Neural progenitor cell (in vitro differentiated cells): ENCODE data around the gene IGSF21. TPM values are rescaled to one million over a fixed set of nuclear protein-coding genes. Genes with fewer than 3 reads are reported as not detected.

Experiments used
- DNase-seq: peaks from one replicate; pipeline ENCODE4 v3.0.0-alpha.2; 2016; ENCODE audit warnings: low spot score
- H2AFZ ChIP-seq: fragments of 200-600 bp; sonication (generic); replicated peaks from 2 replicates; pipeline ENCODE4 v1.6.1; 2016; ENCODE audit warnings: antibody characterized with exemption
- H3F3A ChIP-seq: fragments of 200-600 bp; sonication (generic); 2 replicates; pipeline ENCODE4 v1.6.1; 2016; ENCODE audit warnings: antibody characterized with exemption, low read depth
- H3K27ac ChIP-seq: fragments of 200-600 bp; sonication (generic); 2 replicates; pipeline ENCODE4 v1.5.1; 2016; ENCODE audit warnings: mild to moderate bottlenecking
- H3K27me3 ChIP-seq: fragments of 200-600 bp; sonication (generic); 2 replicates; pipeline ENCODE4 v1.6.1; 2016; ENCODE audit warnings: mild to moderate bottlenecking, moderate library complexity
- H3K36me3 ChIP-seq: fragments of 200-600 bp; sonication (generic); 2 replicates; pipeline ENCODE4 v1.5.1; 2016
- H3K4me1 ChIP-seq: fragments of 200-600 bp; sonication (generic); 2 replicates; pipeline ENCODE4 v1.6.1; 2016; ENCODE audit warnings: mixed run types
- H3K4me2 ChIP-seq: fragments of 200-600 bp; sonication (generic); 2 replicates; pipeline ENCODE4 v1.6.1; 2016
- H3K4me3 ChIP-seq: fragments of 200-600 bp; sonication (generic); 2 replicates; pipeline ENCODE4 v1.5.1; 2016
- H3K79me2 ChIP-seq: fragments of 200-600 bp; sonication (generic); 2 replicates; pipeline ENCODE4 v1.6.1; 2016; ENCODE audit warnings: low read depth
- H3K9ac ChIP-seq: fragments of 200-600 bp; sonication (generic); 2 replicates; pipeline ENCODE4 v1.6.1; 2016
- H3K9me3 ChIP-seq: fragments of 200-600 bp; sonication (generic); 2 replicates; pipeline ENCODE4 v1.5.1; 2016; ENCODE audit warnings: low read depth
- H4K20me1 ChIP-seq: fragments of 200-600 bp; sonication (generic); 2 replicates; pipeline ENCODE4 v1.6.1; 2016; ENCODE audit warnings: low read depth
- H3K27ac Mint-ChIP-seq: 3 replicates; pipeline ENCODE4 v1.8.0; 2021; ENCODE audit warnings: mixed read lengths
- H3K27me3 Mint-ChIP-seq: 2 replicates; pipeline ENCODE4 v1.8.0; 2022; ENCODE audit warnings: low read depth, mild to moderate bottlenecking, inconsistent platforms, moderate library complexity, mixed read lengths; ENCODE audit not compliant: insufficient read depth
- H3K36me3 Mint-ChIP-seq: 3 replicates; pipeline ENCODE4 v1.8.0; 2021; ENCODE audit warnings: mixed read lengths
- H3K4me1 Mint-ChIP-seq: 3 replicates; pipeline ENCODE4 v1.8.0; 2021; ENCODE audit warnings: mixed read lengths
- H3K4me3 Mint-ChIP-seq: 3 replicates; pipeline ENCODE4 v1.8.0; 2021; ENCODE audit warnings: mild to moderate bottlenecking, moderate library complexity, mixed read lengths
- H3K9me3 Mint-ChIP-seq: 3 replicates; pipeline ENCODE4 v1.8.0; 2020; ENCODE audit warnings: mixed read lengths
- EZH2 ChIP-seq: fragments of 200-600 bp; sonication (generic); IDR thresholded peaks from 2 replicates; pipeline ENCODE4 v1.6.1; 2017; ENCODE audit warnings: antibody characterized with exemption, mild to moderate bottlenecking, moderate library complexity
- EZH2phosphoT487 ChIP-seq: fragments of 200-600 bp; sonication (generic); IDR thresholded peaks from 2 replicates; pipeline ENCODE4 v1.6.1; 2017; ENCODE audit warnings: antibody characterized with exemption
- total RNA-seq: library from RNA; depleted of rRNA; stranded (reverse); fragments of >200 nt; gene quantifications from 2 replicates; pipeline ENCODE4 v1.2.3, GENCODE V29; 2015; ENCODE audit warnings: low replicate concordance
- TF ChIP-seq, protein P1 (sequence below): fragments of 200-600 bp; sonication (generic); IDR thresholded peaks from 2 replicates; pipeline ENCODE4 v1.5.1; 2017; ENCODE audit warnings: antibody characterized with exemption, mild to moderate bottlenecking

The IGSF21 gene
- 1.7 and 6.9 TPM in 2 replicates for total RNA-seq

DNA sequence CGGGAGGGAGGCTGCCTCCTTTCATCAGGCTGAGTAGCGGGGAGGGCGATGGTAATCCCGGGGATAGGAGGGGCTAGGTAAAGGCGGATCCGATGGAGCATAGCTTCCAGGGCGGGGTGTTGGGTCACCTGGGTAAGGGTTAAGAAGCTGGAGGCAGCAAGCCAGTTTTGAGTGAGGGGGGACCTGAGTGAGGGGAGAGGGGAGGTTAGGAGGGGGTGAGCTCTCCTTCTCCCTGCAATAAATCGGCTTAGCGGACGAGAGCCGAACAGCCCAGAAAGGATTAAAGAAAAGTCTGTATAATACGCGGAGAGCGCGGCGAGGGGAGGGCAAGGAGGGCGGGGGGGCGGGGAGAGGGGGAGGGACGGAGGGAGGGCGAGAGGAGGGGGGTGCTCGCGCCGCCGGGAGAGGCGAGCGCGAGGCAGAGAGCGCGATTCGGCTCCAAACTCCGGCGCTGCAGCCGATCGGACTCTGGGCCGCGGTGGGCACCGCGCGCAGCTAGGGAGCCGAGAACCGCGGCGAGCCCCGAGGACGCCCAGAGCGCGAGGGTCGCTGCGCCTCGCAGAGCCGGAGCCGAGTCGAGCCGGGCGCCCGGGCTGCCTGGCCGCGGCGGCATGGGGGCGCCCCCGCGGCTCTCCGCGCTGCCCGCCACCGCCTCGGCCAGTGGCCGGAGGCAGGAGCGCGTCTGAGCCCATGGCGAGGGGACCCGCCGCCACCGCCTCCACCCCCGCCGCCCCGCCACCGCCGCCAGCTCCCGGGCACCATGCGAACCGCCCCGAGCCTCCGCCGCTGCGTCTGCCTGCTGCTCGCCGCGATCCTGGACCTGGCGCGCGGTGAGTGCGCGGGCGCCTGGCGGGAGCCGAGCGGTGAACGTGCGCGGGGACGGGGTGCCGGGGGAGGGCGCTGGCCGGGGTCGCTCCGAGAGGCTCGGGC, at the start of gene IGSF21:
Gene IGSF21 (plus strand): TSS at position 430 of the 930 bp plus-strand sequence. CDS start 331 bp downstream, at position 761.
- Histone ChIP-seq H3K27ac (no peak within 1 kb of the TSS), H3K79me2 (no peaks in the 10 kb centered on the region), H3K9ac (no peak within 1 kb of the TSS), H3F3A (peaks cover 46% of the 10 kb centered on the region), H3K27me3 (peaks cover 66% of the 10 kb centered on the region), H3K4me1 (peaks cover 47% of the 10 kb centered on the region), H3K4me3 (peak within 1 kb of the TSS; percentile 73), H3K4me2 (peak within 1 kb of the TSS; percentile 90), H4K20me1 (peaks cover 34% of the 10 kb centered on the region), H2AFZ (peak within 1 kb of the TSS; percentile 90), H3K9me3 (no peaks in the 10 kb centered on the region), H3K36me3 (no peaks in the 10 kb centered on the region)
- Mint-ChIP-seq H3K9me3 (no peaks in the 10 kb centered on the region), H3K27me3 (peaks cover 57% of the 10 kb centered on the region), H3K36me3 (no peaks in the 10 kb centered on the region), H3K4me1 (peaks cover 40% of the 10 kb centered on the region), H3K4me3 (peak within 1 kb of the TSS; percentile 86), H3K27ac (no peak within 1 kb of the TSS)
- TF ChIP-seq EZH2phosphoT487 = no peak
- no peak for TF ChIP-seq EZH2
- TF ChIP-seq, protein P1, sequence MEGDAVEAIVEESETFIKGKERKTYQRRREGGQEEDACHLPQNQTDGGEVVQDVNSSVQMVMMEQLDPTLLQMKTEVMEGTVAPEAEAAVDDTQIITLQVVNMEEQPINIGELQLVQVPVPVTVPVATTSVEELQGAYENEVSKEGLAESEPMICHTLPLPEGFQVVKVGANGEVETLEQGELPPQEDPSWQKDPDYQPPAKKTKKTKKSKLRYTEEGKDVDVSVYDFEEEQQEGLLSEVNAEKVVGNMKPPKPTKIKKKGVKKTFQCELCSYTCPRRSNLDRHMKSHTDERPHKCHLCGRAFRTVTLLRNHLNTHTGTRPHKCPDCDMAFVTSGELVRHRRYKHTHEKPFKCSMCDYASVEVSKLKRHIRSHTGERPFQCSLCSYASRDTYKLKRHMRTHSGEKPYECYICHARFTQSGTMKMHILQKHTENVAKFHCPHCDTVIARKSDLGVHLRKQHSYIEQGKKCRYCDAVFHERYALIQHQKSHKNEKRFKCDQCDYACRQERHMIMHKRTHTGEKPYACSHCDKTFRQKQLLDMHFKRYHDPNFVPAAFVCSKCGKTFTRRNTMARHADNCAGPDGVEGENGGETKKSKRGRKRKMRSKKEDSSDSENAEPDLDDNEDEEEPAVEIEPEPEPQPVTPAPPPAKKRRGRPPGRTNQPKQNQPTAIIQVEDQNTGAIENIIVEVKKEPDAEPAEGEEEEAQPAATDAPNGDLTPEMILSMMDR = no peak
- DNase-seq = peak; percentile 90

DNA sequence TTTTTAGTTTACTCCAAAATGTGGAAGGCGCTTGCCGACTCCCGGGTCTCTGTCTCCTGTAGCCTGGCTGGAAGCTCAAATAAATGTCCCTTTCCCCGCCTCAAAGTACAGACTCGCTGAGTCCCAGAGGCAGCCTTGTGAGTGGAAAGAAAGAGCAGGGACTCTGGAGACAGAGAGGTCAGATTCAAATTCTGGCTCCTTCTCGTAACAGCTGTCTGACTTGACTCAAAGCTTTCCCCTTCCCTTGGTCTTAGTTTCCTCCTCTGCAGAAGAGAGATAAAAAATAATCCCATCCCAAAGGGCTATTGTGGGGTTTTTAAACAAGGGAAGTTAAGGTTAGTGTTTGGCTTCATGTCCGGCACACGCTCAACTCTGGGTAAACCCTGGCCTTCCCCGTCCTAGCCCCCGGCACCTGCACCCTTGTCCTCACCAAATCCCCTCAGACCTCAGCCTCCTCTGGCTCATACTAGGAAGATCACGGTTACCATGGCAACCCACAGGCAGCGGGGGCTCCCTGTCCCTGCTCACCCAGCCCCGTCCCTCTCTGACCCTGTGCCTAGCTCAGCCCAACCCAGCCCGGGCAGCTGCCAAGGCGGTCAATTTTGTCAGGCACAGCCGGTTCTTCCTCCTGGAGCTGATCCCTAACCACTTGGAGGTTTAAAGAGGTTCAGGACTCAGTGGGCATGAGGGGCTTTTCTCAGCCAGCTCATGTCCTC, 49.2 kb upstream of the IGSF21 start:
- Histone ChIP-seq H3K9ac (no peak overlapping the region), H3K4me2 (peak overlapping the region; percentile 28), H3K27me3 (no peaks in the 10 kb centered on the region), H3K4me1 (peaks cover 30% of the 10 kb centered on the region), H3K36me3 (no peaks in the 10 kb centered on the region), H3K27ac (no peak overlapping the region), H3K79me2 (no peaks in the 10 kb centered on the region), H4K20me1 (peaks cover 6% of the 10 kb centered on the region), H2AFZ (no peak overlapping the region), H3K4me3 (no peak overlapping the region), H3K9me3 (no peaks in the 10 kb centered on the region), H3F3A (peaks cover 7% of the 10 kb centered on the region)
- Mint-ChIP-seq H3K27me3 (peaks cover 26% of the 10 kb centered on the region), H3K36me3 (no peaks in the 10 kb centered on the region), H3K9me3 (no peaks in the 10 kb centered on the region), H3K4me3 (no peak overlapping the region), H3K4me1 (peaks cover 42% of the 10 kb centered on the region), H3K27ac (no peak overlapping the region)
- DNase-seq = peak; percentile 84
- TF ChIP-seq EZH2 (no peak), EZH2phosphoT487 (no peak)
- TF ChIP-seq, protein P1 = no peak

DNA sequence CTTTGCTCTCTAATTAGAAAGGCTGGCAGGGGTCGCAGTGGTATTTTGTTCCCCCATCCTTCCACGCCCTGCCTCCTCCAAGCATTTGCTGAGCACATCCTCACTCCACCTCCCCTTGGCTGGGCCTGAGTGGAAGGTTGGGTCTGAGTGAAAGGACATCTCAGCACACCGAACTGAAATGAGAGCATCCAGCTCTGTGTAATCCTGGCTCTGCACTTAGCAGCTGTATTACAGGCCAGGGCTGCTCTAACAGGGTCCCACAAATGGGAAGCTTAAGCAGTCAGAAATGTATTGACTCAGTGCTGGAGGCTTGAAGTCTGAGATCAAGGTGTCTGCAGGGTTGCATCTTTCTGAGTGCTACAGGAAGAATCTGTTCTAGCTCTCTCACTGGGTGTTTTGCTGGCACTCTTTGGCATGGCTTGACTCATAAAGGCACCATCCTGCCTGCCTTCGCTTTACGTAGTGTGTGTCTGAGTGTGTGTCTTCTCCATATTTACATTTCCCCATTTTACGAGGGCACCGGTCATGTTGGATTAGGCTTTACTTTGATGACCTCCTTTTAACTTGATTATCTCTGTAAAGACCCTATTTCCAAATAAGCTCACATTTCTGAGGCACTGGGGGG, 48.5 kb upstream of the IGSF21 start:
- peaks cover 27% of the 10 kb centered on the region for H3K27me3 Mint-ChIP-seq
- Histone ChIP-seq H3F3A (peaks cover 7% of the 10 kb centered on the region), H3K4me1 (peaks cover 30% of the 10 kb centered on the region), H2AFZ (no peak overlapping the region), H3K4me3 (no peak overlapping the region), H3K4me2 (peak overlapping the region; percentile 28), H3K27me3 (no peaks in the 10 kb centered on the region), H3K9ac (no peak overlapping the region), H3K36me3 (no peaks in the 10 kb centered on the region), H3K27ac (no peak overlapping the region), H3K9me3 (no peaks in the 10 kb centered on the region), H3K79me2 (no peaks in the 10 kb centered on the region), H4K20me1 (peaks cover 6% of the 10 kb centered on the region)
- H3K9me3 Mint-ChIP-seq = no peaks in the 10 kb centered on the region
- no peak for DNase-seq
- peak overlapping the region; percentile 31 for H3K27ac Mint-ChIP-seq
- H3K4me3 Mint-ChIP-seq = peak overlapping the region; percentile 36
- H3K4me1 Mint-ChIP-seq = peaks cover 42% of the 10 kb centered on the region
- TF ChIP-seq, protein P1 = no peak
- TF ChIP-seq EZH2 (no peak), EZH2phosphoT487 (no peak)
- H3K36me3 Mint-ChIP-seq = no peaks in the 10 kb centered on the region
